HG02588 (cell line): ENCODE results near the gene CLASP1.

Experiments
- ATAC-seq: cut with Tn5 transposase; IDR thresholded peaks from one replicate; pipeline ENCODE4 v1.9.1; 2021; ENCODE audit warnings: mild to moderate bottlenecking, moderate library complexity; ENCODE audit not compliant: unreplicated experiment

Gene CLASP1

GRCh38 chr2:121547646-121548045, 101.6 kb downstream of the CLASP1 start:
- ATAC-seq, result no peak

- ATAC-seq, result no peak
Observed at GRCh38 chr2:121545913-121546312, 103.3 kb downstream of the CLASP1 start.

- no peak for ATAC-seq
Observed at GRCh38 chr2:121545257-121545656, 104.0 kb downstream of the CLASP1 start.

GRCh38 chr2:121541495-121541894, 107.8 kb downstream of the CLASP1 start:
- ATAC-seq, result no peak

GRCh38 chr2:121539750-121540469, 109.4 kb downstream of the CLASP1 start:
- no peak for ATAC-seq

GRCh38 chr2:121536850-121537557, 112.3 kb downstream of the CLASP1 start:
- no peak for ATAC-seq

GRCh38 chr2:121536347-121536746, 112.9 kb downstream of the CLASP1 start:
- ATAC-seq, result no peak

GRCh38 chr2:121534007-121534406, 115.3 kb downstream of the CLASP1 start:
- no peak for ATAC-seq

- ATAC-seq, result no peak
Observed at GRCh38 chr2:121532894-121533293, 116.4 kb downstream of the CLASP1 start.

- ATAC-seq, result no peak
Observed at GRCh38 chr2:121532347-121532766, 116.9 kb downstream of the CLASP1 start.

- peak; percentile 56 for ATAC-seq
Observed at GRCh38 chr2:121530212-121530705, 119.0 kb downstream of the CLASP1 start.

- peak; percentile 2 for ATAC-seq
Observed at GRCh38 chr2:121529439-121530211, 119.6 kb downstream of the CLASP1 start.

GRCh38 chr2:121527009-121527682, 122.1 kb downstream of the CLASP1 start:
- ATAC-seq, result no peak

GRCh38 chr2:121524685-121525425, 124.4 kb downstream of the CLASP1 start:
- ATAC-seq, result no peak

- no peak for ATAC-seq
Observed at GRCh38 chr2:121521359-121521758, 127.9 kb downstream of the CLASP1 start.

GRCh38 chr2:121520641-121520994, 128.6 kb downstream of the CLASP1 start:
- no peak for ATAC-seq

- ATAC-seq, result no peak
Observed at GRCh38 chr2:121519732-121520640, 129.3 kb downstream of the CLASP1 start.

- ATAC-seq, result no peak
Observed at GRCh38 chr2:121519153-121519552, 130.1 kb downstream of the CLASP1 start.

GRCh38 chr2:121513597-121514333, 135.5 kb downstream of the CLASP1 start:
- ATAC-seq, result no peak
